ENCODE measurements around the gene KLHDC8A.

- TF ChIP-seq CTCF (conservative IDR thresholded peaks at IDR 0.05 in 1 of 2, IDR thresholded peaks at IDR 0.05 in 1 of 2; ENCODE audit: low read depth in 1 of 2, low read length in 2 of 2) (no peak), EZH2 (IDR thresholded peaks at IDR 0.05; ENCODE audit: low read length, missing control alignments) (no peak)
Measured at GRCh38 chr1:205376739-205377138, 20.0 kb upstream of the KLHDC8A start.
